PFSK-1 (cell line): ENCODE measurements around the gene EIF4A2.

Experiments
- POLR2AphosphoS5 ChIP-seq: IDR thresholded peaks from 2 replicates; pipeline ENCODE4 v1.6.1; 2012; ENCODE audit warnings: low read depth, mild to moderate bottlenecking, control low read depth, low read length, moderate library complexity
- SIN3A ChIP-seq: IDR thresholded peaks from 2 replicates; pipeline ENCODE4 v1.6.1; 2012; ENCODE audit warnings: mild to moderate bottlenecking, low read length, moderate library complexity, borderline replicate concordance; ENCODE audit not compliant: insufficient read depth
- TAF1 ChIP-seq: IDR thresholded peaks from 2 replicates; pipeline ENCODE4 v1.6.1; 2012; ENCODE audit warnings: low read length, control low read depth, borderline replicate concordance; ENCODE audit not compliant: insufficient read depth

GRCh38 chr3:186754006-186754405, 29.4 kb upstream of the EIF4A2 start:
- no peak for TF ChIP-seq POLR2AphosphoS5
- no peak for TF ChIP-seq TAF1
- TF ChIP-seq SIN3A = no peak
